ENCODE results near the gene TAMALIN.
A peak's percentile ranks its signal among the peaks of the same experiment; 100 is the strongest.

TAMALIN gene

DNA sequence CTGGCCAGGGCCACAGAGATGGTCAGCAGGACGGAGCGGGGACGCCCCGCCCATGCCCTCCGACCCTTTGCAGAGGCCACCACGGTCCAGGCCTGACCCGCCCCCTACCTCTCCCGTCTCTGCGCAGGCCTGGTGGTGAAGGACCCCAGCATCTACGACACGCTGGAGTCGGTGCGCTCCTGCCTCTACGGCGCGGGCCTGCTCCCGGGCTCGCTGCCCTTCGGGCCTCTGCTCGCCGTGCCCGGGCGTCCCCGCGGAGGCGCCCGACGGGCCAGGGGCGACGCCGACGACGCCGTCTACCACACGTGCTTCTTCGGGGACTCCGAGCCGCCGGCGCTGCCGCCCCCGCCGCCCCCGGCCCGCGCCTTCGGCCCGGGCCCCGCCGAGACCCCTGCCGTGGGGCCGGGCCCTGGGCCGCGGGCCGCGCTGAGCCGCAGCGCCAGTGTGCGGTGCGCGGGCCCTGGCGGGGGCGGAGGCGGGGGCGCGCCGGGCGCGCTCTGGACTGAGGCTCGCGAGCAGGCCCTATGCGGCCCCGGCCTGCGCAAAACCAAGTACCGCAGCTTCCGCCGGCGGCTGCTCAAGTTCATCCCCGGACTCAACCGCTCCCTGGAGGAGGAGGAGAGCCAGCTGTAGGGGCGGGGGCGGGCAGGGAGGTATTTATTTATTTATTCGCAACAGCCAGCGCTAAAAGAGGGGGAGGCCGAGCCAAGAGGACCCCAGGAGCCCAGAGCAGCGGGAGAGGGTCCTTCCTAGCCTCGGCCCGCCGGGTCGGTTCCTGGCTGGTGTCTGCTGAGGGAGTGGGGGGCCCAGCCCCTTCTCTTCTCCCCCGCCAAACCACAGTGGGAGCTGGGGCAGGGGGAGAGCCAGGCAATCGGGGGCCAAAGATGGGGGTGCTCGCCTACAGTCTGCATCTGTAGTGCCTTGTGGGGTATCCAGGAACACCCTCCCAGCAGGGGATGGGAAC lies 8.1 kb downstream of the TAMALIN start:
- no peak for DNase-seq

GRCh38 chr12:52015532-52016041 lies 8.8 kb downstream of the TAMALIN start:
- no peak for DNase-seq

DNA sequence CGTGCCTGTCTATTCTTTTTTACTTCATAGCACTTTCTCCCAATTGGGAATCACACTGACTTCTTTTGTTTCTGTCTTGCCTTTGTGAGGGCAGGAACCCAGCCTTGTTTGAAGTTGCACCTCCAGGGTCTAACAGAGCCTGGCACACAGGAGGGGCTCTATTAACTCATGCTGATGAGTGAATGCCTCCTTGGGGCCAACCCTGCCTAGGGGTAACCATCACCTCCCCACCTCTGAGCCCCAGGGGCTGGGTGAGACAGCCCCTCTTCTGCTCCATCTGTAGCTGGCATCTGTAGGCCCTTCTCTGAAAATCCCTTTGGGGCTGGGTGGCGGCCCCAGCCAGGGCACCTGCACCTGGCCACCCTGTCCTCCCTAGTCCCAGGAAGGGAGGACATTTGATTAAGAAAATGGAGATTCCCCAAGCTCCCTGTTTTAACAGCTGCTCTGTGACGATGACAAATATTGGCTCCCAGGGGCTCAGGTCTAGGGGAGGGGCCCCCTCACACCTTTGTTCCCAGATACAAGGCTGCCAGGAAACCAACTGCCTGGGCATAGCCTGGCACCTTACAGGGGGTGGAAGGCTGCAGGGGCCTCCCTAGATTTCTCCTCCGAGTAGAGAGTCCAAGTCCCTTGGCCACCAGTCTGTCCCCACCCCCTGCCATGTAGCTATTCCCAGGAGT lies 11.8 kb downstream of the TAMALIN start:
- no peak for DNase-seq

GRCh38 chr12:52019113-52019770 lies 12.5 kb downstream of the TAMALIN start:
- no peak for DNase-seq

DNA sequence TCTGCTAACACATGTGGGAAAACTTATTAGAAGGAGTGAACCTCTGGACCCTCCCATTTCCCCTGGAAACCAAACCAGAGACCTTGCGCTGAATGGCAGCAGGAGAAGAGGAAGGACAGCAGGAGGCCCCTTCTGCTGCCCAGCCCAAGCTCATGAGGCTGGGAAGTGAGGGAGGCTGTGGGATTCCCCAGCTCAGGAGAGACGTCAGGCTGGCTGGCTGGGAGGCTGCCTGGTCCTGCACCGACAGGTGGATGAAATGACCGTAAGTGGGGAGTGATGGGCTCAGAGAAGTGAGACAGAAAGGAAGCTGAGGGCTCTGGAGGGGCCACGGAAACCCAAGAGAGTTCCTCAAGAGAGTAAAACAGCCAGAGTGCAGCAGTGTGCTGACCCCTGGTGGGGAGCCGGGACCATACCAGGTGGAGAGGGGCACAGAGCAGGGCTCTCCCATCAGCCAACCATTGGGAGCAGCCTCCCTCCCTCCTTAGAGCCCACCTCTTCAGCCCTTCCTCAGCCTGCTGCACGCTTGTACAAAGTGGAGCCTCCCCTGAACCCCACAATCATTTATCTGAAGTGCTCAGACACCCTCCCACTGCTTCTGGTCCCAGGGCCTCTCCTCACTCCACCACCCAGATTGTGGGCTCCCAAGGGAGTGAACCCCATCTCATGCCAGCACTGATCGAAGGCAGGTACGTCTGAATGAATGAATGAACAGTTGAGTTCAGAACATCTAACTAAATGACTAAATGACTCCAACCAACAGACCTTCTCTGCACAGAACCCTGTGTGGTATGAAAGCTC lies 14.0 kb downstream of the TAMALIN start:
- DNase-seq, result peak; percentile 21

DNA sequence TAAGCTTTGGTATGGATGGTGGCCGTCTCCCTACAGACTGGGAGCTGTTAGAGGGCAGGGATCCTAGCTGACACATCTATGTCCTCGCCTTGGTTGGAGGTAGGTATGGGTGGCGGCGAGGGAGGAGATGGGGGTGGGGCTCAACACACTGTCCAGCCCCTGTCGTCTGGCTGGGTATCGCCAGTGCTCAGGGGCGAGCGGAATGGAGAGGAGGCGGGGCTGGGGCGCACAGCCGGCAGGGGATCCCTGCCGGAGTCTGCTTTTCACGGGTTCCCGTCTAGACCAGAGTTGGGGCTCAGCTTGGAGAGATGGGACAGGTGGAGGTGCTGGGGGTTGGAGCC lies 16.1 kb downstream of the TAMALIN start:
- DNase-seq, result no peak

GRCh38 chr12:52023182-52023975 lies 16.6 kb downstream of the TAMALIN start:
- peak; percentile 40 for DNase-seq

GRCh38 chr12:52023976-52024688 lies 17.4 kb downstream of the TAMALIN start:
- DNase-seq, result no peak

DNA sequence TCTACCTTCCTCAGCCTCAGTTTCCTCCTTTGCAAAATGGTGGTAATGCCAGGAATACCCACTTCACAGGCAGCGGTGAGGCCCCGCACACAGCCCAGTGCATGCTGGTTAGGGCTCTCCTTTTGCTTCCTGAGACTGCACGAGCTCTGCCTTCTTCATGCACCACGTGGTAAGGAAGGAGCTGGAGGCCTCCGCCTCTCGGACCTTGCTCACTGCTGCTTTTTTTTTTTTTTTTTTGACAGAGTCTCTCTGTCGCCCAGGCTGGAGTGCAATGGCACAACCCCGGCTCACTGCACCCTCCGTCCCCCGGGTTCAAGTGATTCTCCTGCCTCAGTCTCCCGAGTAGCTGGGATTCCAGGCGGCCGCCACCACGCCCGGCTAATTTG lies 18.1 kb downstream of the TAMALIN start:
- no peak for DNase-seq

DNA sequence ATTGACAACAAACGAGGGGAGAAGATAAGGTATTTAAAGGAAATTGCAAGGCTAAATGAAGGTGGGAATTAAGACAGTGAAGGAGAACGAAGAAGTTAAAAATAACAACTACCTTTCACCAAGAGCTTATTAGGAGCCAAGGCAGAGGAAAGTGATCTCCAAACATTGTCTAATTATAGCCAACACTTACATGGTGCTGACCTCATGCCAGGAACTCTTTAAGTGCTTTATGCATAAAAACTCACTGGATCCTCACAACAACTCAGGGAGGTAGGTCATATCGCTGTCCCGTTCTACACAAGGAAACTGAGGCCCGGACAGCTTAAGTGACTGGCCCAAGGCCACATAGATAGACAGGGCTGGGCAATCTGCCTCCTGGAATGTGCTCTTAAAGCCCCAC lies 19.5 kb downstream of the TAMALIN start:
- no peak for DNase-seq

DNA sequence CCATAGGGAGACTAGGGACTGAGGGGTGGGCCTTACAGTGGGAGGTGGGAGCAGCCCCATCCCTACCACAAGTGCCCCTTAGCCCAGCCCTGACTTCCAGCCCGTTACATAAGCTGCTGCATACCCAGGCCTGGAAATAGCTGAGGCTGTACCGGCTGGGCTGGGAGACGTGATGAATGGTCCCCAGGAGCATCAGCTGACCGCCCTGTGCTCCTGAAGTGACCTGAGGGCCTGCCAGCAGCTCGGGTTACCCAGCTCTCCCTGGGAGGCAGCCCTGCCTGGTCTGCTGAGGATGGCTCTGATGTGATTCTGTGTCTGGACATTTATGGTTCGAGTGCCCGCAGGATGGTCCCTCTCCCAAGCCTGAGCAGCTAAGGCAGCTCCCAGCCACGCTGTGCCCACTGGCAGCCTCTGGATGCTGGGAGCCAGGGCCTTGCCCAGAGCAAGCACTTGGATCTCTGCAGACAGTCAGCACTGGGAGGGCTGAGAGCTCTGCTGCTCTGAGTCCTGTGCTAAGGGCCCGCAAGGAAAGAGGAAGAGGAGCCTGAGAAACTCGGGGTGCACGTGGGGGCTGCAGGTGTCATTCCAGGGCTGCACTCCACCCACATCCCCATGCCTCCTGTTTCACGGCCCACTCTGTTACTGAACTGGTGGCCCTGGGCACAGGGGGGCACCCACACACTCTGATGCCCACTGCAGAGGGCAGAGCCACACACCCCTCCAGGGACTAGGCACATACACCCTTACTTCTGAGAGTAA lies 20.5 kb downstream of the TAMALIN start:
- DNase-seq, result no peak

DNA sequence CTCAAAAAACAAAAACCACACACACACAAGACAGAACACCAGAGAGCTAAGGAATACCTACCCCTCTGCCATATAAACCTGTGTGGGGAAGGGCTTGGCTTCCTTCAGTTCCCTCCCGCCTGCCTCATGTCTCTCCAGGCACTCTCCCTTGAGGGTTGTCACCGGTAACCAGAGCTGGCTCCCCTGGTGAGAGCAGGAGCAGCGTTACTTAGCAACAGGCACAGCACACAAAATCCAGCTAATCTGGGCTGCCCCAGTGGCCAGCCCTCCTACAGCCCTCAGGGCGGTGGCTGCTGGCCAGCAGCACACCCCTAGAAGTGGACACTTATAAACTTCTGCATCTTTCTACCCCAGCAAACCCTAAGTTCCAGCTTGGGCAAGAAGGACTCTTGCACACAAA lies 22.9 kb downstream of the TAMALIN start:
- DNase-seq, result no peak

- DNase-seq, result no peak
These were observed 25.7 kb downstream of the TAMALIN start for GRCh38 chr12:52032446-52032803.

DNA sequence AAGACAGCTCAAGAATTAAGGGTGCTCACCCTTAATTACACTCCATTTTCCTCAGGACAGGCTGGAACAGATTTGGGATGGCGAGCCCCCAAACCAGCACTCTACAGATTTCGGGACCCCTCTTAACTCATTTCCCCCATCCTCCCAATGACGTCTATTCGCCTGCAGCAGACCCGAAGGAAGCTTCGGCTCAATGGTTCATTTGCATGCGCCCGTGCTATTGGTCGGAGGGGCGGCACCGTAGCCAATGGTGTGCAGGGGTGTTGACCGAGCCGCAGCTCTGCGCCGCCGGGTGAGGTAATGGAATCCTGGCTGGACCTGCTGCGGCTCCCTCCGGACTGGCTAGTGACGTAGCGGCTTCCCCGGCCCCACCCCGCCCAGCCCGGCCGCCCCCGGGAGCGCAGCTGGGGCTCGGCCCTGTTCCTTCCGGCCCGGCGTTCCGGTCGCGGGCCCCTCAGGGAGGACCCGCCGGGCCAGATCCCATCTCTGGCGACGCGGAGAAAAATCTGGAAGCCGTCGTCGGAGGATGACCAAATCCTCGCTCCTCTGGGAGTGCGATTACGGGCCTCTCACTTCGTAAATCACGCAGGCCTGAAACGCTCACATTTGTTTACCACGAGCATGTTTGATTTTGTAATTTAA lies 26.2 kb downstream of the TAMALIN start:
- peak; percentile 87 for DNase-seq

DNA sequence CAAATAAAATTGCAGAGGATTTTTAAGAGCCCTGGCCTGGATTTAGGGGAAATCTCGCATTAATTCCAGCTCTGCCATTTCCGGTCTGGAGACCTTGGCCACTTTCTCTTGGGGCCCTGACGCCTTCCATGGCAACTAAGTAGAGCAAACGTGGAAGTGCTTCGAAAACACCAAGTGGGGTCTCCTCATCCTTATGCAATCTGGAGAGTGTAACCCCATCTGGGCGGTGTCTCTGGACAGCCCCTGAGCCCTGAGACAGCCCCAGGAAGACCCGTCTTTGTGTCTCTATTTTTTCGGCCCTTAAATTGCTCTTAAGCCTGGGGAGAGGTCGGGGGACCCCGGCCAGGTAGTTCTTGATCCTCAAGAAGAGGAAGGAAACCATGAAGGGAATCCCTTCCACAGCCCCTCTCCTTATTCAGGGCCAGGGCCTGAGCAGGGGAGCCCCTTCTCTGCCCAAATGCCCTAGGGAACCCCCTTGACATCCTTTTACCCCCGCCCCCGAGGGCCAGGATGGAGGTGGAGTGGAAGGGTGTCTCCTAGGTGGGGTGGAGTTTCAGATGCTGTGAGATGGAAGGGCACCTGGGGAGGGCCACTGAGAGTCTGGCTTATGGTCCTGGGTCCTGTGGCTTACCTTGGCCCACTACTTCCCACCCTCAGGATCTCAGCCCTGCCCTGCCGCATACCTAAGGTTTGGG lies 26.8 kb downstream of the TAMALIN start:
- no peak for DNase-seq

GRCh38 chr12:52035190-52035589 lies 28.4 kb downstream of the TAMALIN start:
- no peak for DNase-seq

GRCh38 chr12:52035926-52036325 lies 29.2 kb downstream of the TAMALIN start:
- DNase-seq, result no peak

- no peak for DNase-seq
These were observed 29.9 kb downstream of the TAMALIN start for GRCh38 chr12:52036587-52037171.
